Measurements from ENCODE around the gene KATNB1. TPM values are rescaled to one million over a fixed set of nuclear protein-coding genes. Genes with fewer than 3 reads are reported as not detected.

Gene KATNB1
- total RNA-seq, 2 experiments from 2014 or later = 37.4 to 43.5 TPM

- BruUV-seq (replicated peaks) = no TSS peak
- no peak overlapping the region for H3K4me3 ChIP-seq (ENCODE audit: low read depth, low read length, poor library complexity, severe bottlenecking)
- H3K27ac ChIP-seq (ENCODE audit: low read depth, low read length, poor library complexity, severe bottlenecking) = no peak overlapping the region
- no peaks in the 10 kb centered on the region for H3K36me3 ChIP-seq (ENCODE audit: insufficient read depth, low read length)
- no peaks in the 10 kb centered on the region for H3K79me2 ChIP-seq (ENCODE audit: insufficient read depth, low read depth, low read length)
- CTCF ChIA-PET (ENCODE audit: unreplicated experiment) = no interaction called here
- no peak overlapping the region for H3K4me2 ChIP-seq (ENCODE audit: low read length)
- H3K4me1 ChIP-seq (ENCODE audit: insufficient read depth, low read length, poor library complexity, severe bottlenecking) = peaks cover 8% of the 10 kb centered on the region
- H4K20me1 ChIP-seq (ENCODE audit: insufficient read depth, low read length) = no peaks in the 10 kb centered on the region
- no peaks in the 10 kb centered on the region for H3K9me2 ChIP-seq (ENCODE audit: insufficient read depth, low read length)
- POLR2A ChIA-PET = no interaction called here
- intact Hi-C loops (cut with micrococcal nuclease; ENCODE audit: unreplicated experiment) = no loop called here
- TF ChIP-seq EZH2phosphoT487 (IDR thresholded peaks at IDR 0.05; ENCODE audit: borderline replicate concordance, low read depth, low read length) (no peak), CTCF (conservative IDR thresholded peaks at IDR 0.05; ENCODE audit: low read length) (no peak)
- no peak overlapping the region for H2AFZ ChIP-seq (ENCODE audit: low read length)
- DNase-seq (ENCODE audit: low spot score) = no peak
- H3K9me3 ChIP-seq (ENCODE audit: low read length) = no peaks in the 10 kb centered on the region
Measured at GRCh38 chr16:57747091-57747490, 11.5 kb downstream of the KATNB1 start.

GRCh38 chr16:57747496-57747895, 11.9 kb downstream of the KATNB1 start:
- ChIA-PET POLR2A (no interaction called here), CTCF (ENCODE audit: unreplicated experiment) (no interaction called here)
- H3K4me1 ChIP-seq (ENCODE audit: insufficient read depth, low read length, poor library complexity, severe bottlenecking) = peaks cover 8% of the 10 kb centered on the region
- TF ChIP-seq EZH2phosphoT487 (IDR thresholded peaks at IDR 0.05; ENCODE audit: borderline replicate concordance, low read depth, low read length) = no peak
- no peak for TF ChIP-seq CTCF (conservative IDR thresholded peaks at IDR 0.05; ENCODE audit: low read length)
- no peak overlapping the region for H3K4me2 ChIP-seq (ENCODE audit: low read length)
- no peak overlapping the region for H2AFZ ChIP-seq (ENCODE audit: low read length)
- no TSS peak for BruUV-seq (replicated peaks)
- H4K20me1 ChIP-seq (ENCODE audit: insufficient read depth, low read length) = no peaks in the 10 kb centered on the region
- H3K9me3 ChIP-seq (ENCODE audit: low read length) = no peaks in the 10 kb centered on the region
- H3K27ac ChIP-seq (ENCODE audit: low read depth, low read length, poor library complexity, severe bottlenecking) = no peak overlapping the region
- no peaks in the 10 kb centered on the region for H3K36me3 ChIP-seq (ENCODE audit: insufficient read depth, low read length)
- DNase-seq (ENCODE audit: low spot score) = no peak
- H3K4me3 ChIP-seq (ENCODE audit: low read depth, low read length, poor library complexity, severe bottlenecking) = no peak overlapping the region
- H3K9me2 ChIP-seq (ENCODE audit: insufficient read depth, low read length) = no peaks in the 10 kb centered on the region
- intact Hi-C loops (cut with micrococcal nuclease; ENCODE audit: unreplicated experiment) = no loop called here
- H3K79me2 ChIP-seq (ENCODE audit: insufficient read depth, low read depth, low read length) = no peaks in the 10 kb centered on the region

GRCh38 chr16:57747996-57748395, 12.4 kb downstream of the KATNB1 start:
- Histone ChIP-seq H3K9me3 (ENCODE audit: low read length) (no peaks in the 10 kb centered on the region), H3K9me2 (ENCODE audit: insufficient read depth, low read length) (no peaks in the 10 kb centered on the region), H3K4me2 (ENCODE audit: low read length) (no peak overlapping the region), H3K4me1 (ENCODE audit: insufficient read depth, low read length, poor library complexity, severe bottlenecking) (peaks cover 8% of the 10 kb centered on the region), H3K79me2 (ENCODE audit: insufficient read depth, low read depth, low read length) (no peaks in the 10 kb centered on the region), H4K20me1 (ENCODE audit: insufficient read depth, low read length) (no peaks in the 10 kb centered on the region), H2AFZ (ENCODE audit: low read length) (no peak overlapping the region), H3K27ac (ENCODE audit: low read depth, low read length, poor library complexity, severe bottlenecking) (no peak overlapping the region), H3K36me3 (ENCODE audit: insufficient read depth, low read length) (no peaks in the 10 kb centered on the region), H3K4me3 (ENCODE audit: low read depth, low read length, poor library complexity, severe bottlenecking) (no peak overlapping the region)
- no peak for DNase-seq (ENCODE audit: low spot score)
- CTCF ChIA-PET (ENCODE audit: unreplicated experiment) = no interaction called here
- BruUV-seq (replicated peaks) = no TSS peak
- POLR2A ChIA-PET = no interaction called here
- TF ChIP-seq EZH2phosphoT487 (IDR thresholded peaks at IDR 0.05; ENCODE audit: borderline replicate concordance, low read depth, low read length) = no peak
- TF ChIP-seq CTCF (conservative IDR thresholded peaks at IDR 0.05; ENCODE audit: low read length) = no peak
- intact Hi-C loops (cut with micrococcal nuclease; ENCODE audit: unreplicated experiment) = no loop called here

Measured in OCI-LY7 (cell line).